ENCODE results near the gene WDR49.

GRCh38 chr3:167466966-167467365 is 186.8 kb downstream of the WDR49 start:
- TF ChIP-seq POLR2A (IDR thresholded peaks at IDR 0.05) (no peak), CTCF (IDR thresholded peaks at IDR 0.05) (no peak)
